Ovary (tissue), 3 donors: Measurements from ENCODE around the gene AMOTL2.

Experiments used
- EP300 ChIP-seq: sonication (generic); formaldehyde crosslinking; IDR thresholded peaks from one replicate; pipeline ENCODE4 v1.6.1; 2017; ENCODE audit warnings: antibody characterized with exemption
- POLR2A ChIP-seq: fragments of 450-650 bp; IDR thresholded peaks from one replicate; pipeline ENCODE4 v1.6.1; 2017; ENCODE audit warnings: antibody characterized with exemption, mild to moderate bottlenecking, moderate library complexity
- TF ChIP-seq, protein P1 (sequence below), 3 donors: fragments of 450-650 bp in 2 of 3; fragments of 200-600 bp in 1 of 3; IDR thresholded peaks; one replicate each; pipeline versions ENCODE4 v1.5.1 to v1.8.0; 2016 to 2022; ENCODE audit warnings: antibody characterized with exemption in 3 of 3, mild to moderate bottlenecking in 1 of 3
- donor health status: DM: no; HTN: no; CAD: no.

DNA sequence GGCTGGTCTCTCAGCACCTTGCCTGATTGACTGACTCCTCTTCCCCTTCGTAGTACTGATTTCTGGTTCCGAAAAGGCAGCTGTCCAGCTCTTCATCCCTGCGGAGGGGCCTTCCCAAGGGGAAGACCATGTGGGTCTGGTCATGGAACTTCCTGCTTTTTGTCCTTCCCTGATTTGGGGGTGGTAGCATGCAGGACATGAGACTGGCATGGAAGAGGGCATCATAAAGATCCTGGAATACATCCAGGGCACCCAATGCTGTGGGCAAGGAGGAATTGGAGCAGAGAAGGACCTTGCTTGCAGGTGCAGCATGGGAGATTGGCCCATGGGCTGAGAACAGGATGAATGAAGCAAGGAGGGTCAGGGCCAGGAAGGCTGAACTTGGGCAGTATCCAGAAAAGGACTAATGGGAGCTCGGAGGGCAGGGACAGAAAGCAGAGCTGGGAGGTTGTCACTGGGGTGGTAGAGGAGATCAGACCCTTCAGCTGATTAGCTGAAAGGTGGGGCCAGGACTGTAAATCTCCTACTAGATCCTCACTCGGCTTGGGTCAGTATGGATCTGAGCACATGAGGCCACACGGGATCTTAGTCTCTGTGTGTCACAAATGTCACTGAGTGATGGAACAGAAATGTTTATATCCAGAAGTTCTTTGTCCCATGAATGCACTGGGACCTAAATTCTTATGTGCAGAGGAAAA is 59.5 kb downstream of the AMOTL2 start:
- TF ChIP-seq, protein P1, sequence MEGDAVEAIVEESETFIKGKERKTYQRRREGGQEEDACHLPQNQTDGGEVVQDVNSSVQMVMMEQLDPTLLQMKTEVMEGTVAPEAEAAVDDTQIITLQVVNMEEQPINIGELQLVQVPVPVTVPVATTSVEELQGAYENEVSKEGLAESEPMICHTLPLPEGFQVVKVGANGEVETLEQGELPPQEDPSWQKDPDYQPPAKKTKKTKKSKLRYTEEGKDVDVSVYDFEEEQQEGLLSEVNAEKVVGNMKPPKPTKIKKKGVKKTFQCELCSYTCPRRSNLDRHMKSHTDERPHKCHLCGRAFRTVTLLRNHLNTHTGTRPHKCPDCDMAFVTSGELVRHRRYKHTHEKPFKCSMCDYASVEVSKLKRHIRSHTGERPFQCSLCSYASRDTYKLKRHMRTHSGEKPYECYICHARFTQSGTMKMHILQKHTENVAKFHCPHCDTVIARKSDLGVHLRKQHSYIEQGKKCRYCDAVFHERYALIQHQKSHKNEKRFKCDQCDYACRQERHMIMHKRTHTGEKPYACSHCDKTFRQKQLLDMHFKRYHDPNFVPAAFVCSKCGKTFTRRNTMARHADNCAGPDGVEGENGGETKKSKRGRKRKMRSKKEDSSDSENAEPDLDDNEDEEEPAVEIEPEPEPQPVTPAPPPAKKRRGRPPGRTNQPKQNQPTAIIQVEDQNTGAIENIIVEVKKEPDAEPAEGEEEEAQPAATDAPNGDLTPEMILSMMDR (IDR thresholded peaks at IDR 0.05): no peak
- TF ChIP-seq POLR2A (no peak), EP300 (no peak)
